NOMO-1 treated with dmso at 0.1 percent for 144 hours (cell line): ENCODE data around the gene GPR42.
"Not testable (repeated sequence)": the region's sequence is repeated elsewhere in the genome, so short reads cannot be mapped to it uniquely, and the experiment has no call there.

Experiments used
- DNase-seq: peaks from one replicate; lab custom pipeline; 2025; ENCODE audit not compliant: unreplicated experiment; lab: John Stamatoyannopoulos, UW

GPR42 gene

GRCh38 chr19:35362261-35363000 is 8.4 kb upstream of the GPR42 start:
- DNase-seq: no peak

- DNase-seq: no peak
Measured at GRCh38 chr19:35363001-35363590, 7.8 kb upstream of the GPR42 start.

GRCh38 chr19:35363711-35364425 is 7.0 kb upstream of the GPR42 start:
- no peak for DNase-seq

- DNase-seq: no peak
Measured at GRCh38 chr19:35365303-35365702, 5.6 kb upstream of the GPR42 start.

- DNase-seq: no peak
Measured at GRCh38 chr19:35368378-35368777, 2.5 kb upstream of the GPR42 start.

- no peak for DNase-seq
Measured at GRCh38 chr19:35369522-35369921, 1.3 kb upstream of the GPR42 start.

GRCh38 chr19:35373492-35373891 is 2.6 kb downstream of the GPR42 start:
- DNase-seq: no peak

GRCh38 chr19:35374031-35374430 is 3.2 kb downstream of the GPR42 start:
- not testable (repeated sequence) for DNase-seq

GRCh38 chr19:35375505-35376307 is 4.8 kb downstream of the GPR42 start:
- no peak for DNase-seq

GRCh38 chr19:35377656-35378055 is 6.8 kb downstream of the GPR42 start:
- DNase-seq: no peak

GRCh38 chr19:35378356-35378755 is 7.5 kb downstream of the GPR42 start:
- no peak for DNase-seq

GRCh38 chr19:35379545-35379944 is 8.7 kb downstream of the GPR42 start:
- not testable (repeated sequence) for DNase-seq

- no peak for DNase-seq
Measured at GRCh38 chr19:35379992-35380391, 9.1 kb downstream of the GPR42 start.

- DNase-seq: no peak
Measured at GRCh38 chr19:35380450-35381124, 9.7 kb downstream of the GPR42 start.

- DNase-seq: no peak
Measured at GRCh38 chr19:35381318-35381717, 10.4 kb downstream of the GPR42 start.

- no peak for DNase-seq
Measured at GRCh38 chr19:35381926-35382325, 11.1 kb downstream of the GPR42 start.

- no peak for DNase-seq
Measured at GRCh38 chr19:35383536-35383935, 12.7 kb downstream of the GPR42 start.

- DNase-seq: no peak
Measured at GRCh38 chr19:35388277-35389054, 17.6 kb downstream of the GPR42 start.

- no peak for DNase-seq
Measured at GRCh38 chr19:35389192-35389861, 18.5 kb downstream of the GPR42 start.
